ENCODE data around the gene DEGS1. TPM values are rescaled to one million over a fixed set of nuclear protein-coding genes. Genes with fewer than 3 reads are reported as not detected.
A peak's percentile ranks its signal among the peaks of the same experiment; 100 is the strongest.

Gene DEGS1
- total RNA-seq, 1 experiment from 2014 or later, result 59.8 TPM

GRCh38 chr1:224159541-224159940, 23.5 kb upstream of the DEGS1 start:
- H2BK20ac ChIP-seq (ENCODE audit: low read depth, low read length, poor library complexity, severe bottlenecking), result no peak overlapping the region
- H3K27ac Mint-ChIP-seq, result peak overlapping the region in 2 of 3 experiments; percentile 27 to 70; a peak in 3 of 7 replicates
- H3K4ac ChIP-seq (ENCODE audit: low read depth, low read length), result no peak overlapping the region

More at GRCh38 chr1:224159541-224159940, 23.5 kb upstream of the DEGS1 start:
- Histone ChIP-seq H3K79me2 (ENCODE audit: insufficient read depth, low read length) (no peaks in the 10 kb centered on the region), H3K4me1 (ENCODE audit: insufficient read depth, low read length) (no peaks in the 10 kb centered on the region; the same call in none of the 2 replicates), H3T11ph (ENCODE audit: low read length) (no peak overlapping the region), H3K18ac (ENCODE audit: insufficient read length, low read depth, low read length) (no peak overlapping the region), H3K27me3 (ENCODE audit: insufficient read depth, low read length) (no peaks in the 10 kb centered on the region), H3K9me3 (ENCODE audit: control insufficient read depth, low read depth, low read length) (no peaks in the 10 kb centered on the region), H3K79me1 (ENCODE audit: insufficient read depth, low read depth, low read length, poor library complexity, severe bottlenecking) (no peaks in the 10 kb centered on the region), H2AK5ac (ENCODE audit: insufficient read length, low read length) (no peak overlapping the region), H3K27ac (ENCODE audit: insufficient read length, low read depth, low read length) (no peak overlapping the region), H2BK120ac (ENCODE audit: low read depth, low read length, poor library complexity, severe bottlenecking) (no peak overlapping the region), H3K56ac (ENCODE audit: insufficient read length, low read depth, low read length) (no peak overlapping the region), H4K5ac (ENCODE audit: insufficient read length, low read depth, low read length) (no peak overlapping the region), H4K20me1 (ENCODE audit: control insufficient read depth, insufficient read depth, insufficient read length) (no peaks in the 10 kb centered on the region), H3K4me2 (ENCODE audit: insufficient read depth, insufficient read length, low read length) (no peak overlapping the region), H2BK5ac (ENCODE audit: insufficient read length, low read length) (no peak overlapping the region), H2BK15ac (ENCODE audit: low read depth, low read length) (no peak overlapping the region), H3K23me2 (ENCODE audit: insufficient read length, low read depth, low read length, poor library complexity, severe bottlenecking) (no peaks in the 10 kb centered on the region), H3K14ac (ENCODE audit: insufficient read depth, low read length) (no peak overlapping the region), H4K8ac (replicated peaks; ENCODE audit: insufficient read length, low read depth, low read length) (no peak overlapping the region), H2AFZ (ENCODE audit: low read length) (no peak overlapping the region), H2BK12ac (ENCODE audit: insufficient read length, low read depth, low read length) (no peak overlapping the region), H3K9ac (ENCODE audit: extremely low read depth, insufficient read length, low read length) (no peak overlapping the region), H4K91ac (ENCODE audit: insufficient read length, low read depth, low read length) (no peak overlapping the region), H3K23ac (ENCODE audit: insufficient read length, low read depth, low read length) (no peak overlapping the region)
- H3K4me3 Mint-ChIP-seq, result no peak overlapping the region
- H3K27me3 Mint-ChIP-seq (ENCODE audit: low read depth), result no peaks in the 10 kb centered on the region
- WGBS (ENCODE audit: extremely low coverage, insufficient read length, low lambda C conversion rate), result no CpG with 5 or more reads among the region's 6 CpGs
- H3K9me3 Mint-ChIP-seq, result no peaks in the 10 kb centered on the region; a peak in 1 of 5 replicates
- peaks cover 14 to 16% of the 10 kb centered on the region in 2 experiments for H3K4me1 Mint-ChIP-seq
- no peak for DNase-seq
- TF ChIP-seq, protein P1, sequence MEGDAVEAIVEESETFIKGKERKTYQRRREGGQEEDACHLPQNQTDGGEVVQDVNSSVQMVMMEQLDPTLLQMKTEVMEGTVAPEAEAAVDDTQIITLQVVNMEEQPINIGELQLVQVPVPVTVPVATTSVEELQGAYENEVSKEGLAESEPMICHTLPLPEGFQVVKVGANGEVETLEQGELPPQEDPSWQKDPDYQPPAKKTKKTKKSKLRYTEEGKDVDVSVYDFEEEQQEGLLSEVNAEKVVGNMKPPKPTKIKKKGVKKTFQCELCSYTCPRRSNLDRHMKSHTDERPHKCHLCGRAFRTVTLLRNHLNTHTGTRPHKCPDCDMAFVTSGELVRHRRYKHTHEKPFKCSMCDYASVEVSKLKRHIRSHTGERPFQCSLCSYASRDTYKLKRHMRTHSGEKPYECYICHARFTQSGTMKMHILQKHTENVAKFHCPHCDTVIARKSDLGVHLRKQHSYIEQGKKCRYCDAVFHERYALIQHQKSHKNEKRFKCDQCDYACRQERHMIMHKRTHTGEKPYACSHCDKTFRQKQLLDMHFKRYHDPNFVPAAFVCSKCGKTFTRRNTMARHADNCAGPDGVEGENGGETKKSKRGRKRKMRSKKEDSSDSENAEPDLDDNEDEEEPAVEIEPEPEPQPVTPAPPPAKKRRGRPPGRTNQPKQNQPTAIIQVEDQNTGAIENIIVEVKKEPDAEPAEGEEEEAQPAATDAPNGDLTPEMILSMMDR (conservative IDR thresholded peaks at IDR 0.05), result no peak
- peaks cover 27 to 49% (median 46%) of the 10 kb centered on the region in 3 experiments for H3K36me3 Mint-ChIP-seq (ENCODE audit: insufficient read depth in 1 of 3, low read depth in 3 of 3)
